GM23248 (cell line): Measurements from ENCODE around the gene MYT1.

Experiments used
- EZH2 ChIP-seq: fragments of 200-600 bp; sonication (generic); IDR thresholded peaks from 2 replicates; pipeline ENCODE4 v1.6.1; 2018; ENCODE audit warnings: antibody characterized with exemption, mild to moderate bottlenecking; ENCODE audit not compliant: insufficient read depth, poor library complexity, severe bottlenecking
- EZH2phosphoT487 ChIP-seq: fragments of 200-600 bp; sonication (generic); IDR thresholded peaks from 2 replicates; pipeline ENCODE4 v1.6.1; 2018; ENCODE audit warnings: antibody characterized with exemption, moderate library complexity, mild to moderate bottlenecking, low read depth; ENCODE audit not compliant: insufficient read depth

DNA sequence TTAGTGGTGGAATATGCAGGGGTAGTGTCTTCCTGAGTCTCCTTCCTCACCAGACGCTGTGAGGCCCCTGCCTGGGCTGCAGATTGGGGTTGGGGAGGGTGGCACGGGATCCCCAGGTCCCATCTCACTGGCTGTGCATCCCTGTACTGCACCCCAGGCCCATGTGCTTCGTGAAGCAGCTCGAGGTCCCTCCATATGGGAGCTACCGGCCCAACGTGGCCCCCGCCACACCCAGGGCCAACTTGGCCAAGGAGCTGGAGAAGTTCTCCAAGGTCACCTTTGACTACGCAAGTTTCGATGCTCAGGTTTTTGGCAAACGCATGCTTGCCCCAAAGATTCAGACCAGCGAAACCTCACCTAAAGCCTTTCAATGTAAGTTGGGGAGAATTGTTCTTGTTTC, 52.7 kb downstream of the MYT1 start:
- TF ChIP-seq EZH2 = no peak
- no peak for TF ChIP-seq EZH2phosphoT487
